ENCODE data around the gene SKIDA1.

The SKIDA1 gene

GRCh38 chr10:21495002-21495751, 30.3 kb downstream of the SKIDA1 start:
- H3K4me1 ChIP-seq (ENCODE audit: control insufficient read depth, low read depth, low read length), result peaks cover 4% of the 10 kb centered on the region
- H3K4me3 ChIP-seq (ENCODE audit: low read length), result peak overlapping the region; percentile 76
- peaks cover 3% of the 10 kb centered on the region for H3K27me3 ChIP-seq (ENCODE audit: insufficient read depth, low read length, poor library complexity)
- H3K4me2 ChIP-seq (ENCODE audit: low read length), result peak overlapping the region; percentile 77
- DNase-seq, result peak; percentile 25
- peak overlapping the region; percentile 85 for H3K4ac ChIP-seq (ENCODE audit: low read depth, low read length)
- H2BK15ac ChIP-seq (replicated peaks; ENCODE audit: low read depth), result no peak overlapping the region
- no peak overlapping the region for H2AK5ac ChIP-seq (ENCODE audit: low read length)
- H2BK5ac ChIP-seq (ENCODE audit: low read length), result peak overlapping the region; percentile 54
- peak overlapping the region; percentile 34 for H2BK120ac ChIP-seq (ENCODE audit: low read depth, low read length)
- H4K8ac ChIP-seq (ENCODE audit: low read depth, low read length), result no peak overlapping the region
- H3K18ac ChIP-seq (ENCODE audit: low read length), result peak overlapping the region; percentile 15
- no peak overlapping the region for H4K5ac ChIP-seq (ENCODE audit: low read length)
- H3K79me2 ChIP-seq (ENCODE audit: control insufficient read depth, insufficient read depth, low read length), result peaks cover 5% of the 10 kb centered on the region
- no CpG with 5 or more reads among the region's 42 CpGs for WGBS (ENCODE audit: extremely low coverage, insufficient coverage, low lambda C conversion rate)
- no peaks in the 10 kb centered on the region for H3K36me3 ChIP-seq (ENCODE audit: control insufficient read depth, insufficient read depth, low read length)
- no peaks in the 10 kb centered on the region for H3K79me1 ChIP-seq (ENCODE audit: low read length)
- H3K9ac ChIP-seq (ENCODE audit: low read length), result peak overlapping the region; percentile 92
- H3K56ac ChIP-seq (ENCODE audit: low read length), result peak overlapping the region; percentile 95
- H3K23ac ChIP-seq (ENCODE audit: low read length), result peak overlapping the region; percentile 59
- peak overlapping the region; percentile 67 for H3K27ac ChIP-seq (ENCODE audit: low read depth, low read length)

GRCh38 chr10:21494191-21495001, 31.1 kb downstream of the SKIDA1 start:
- no peaks in the 10 kb centered on the region for H3K36me3 ChIP-seq (ENCODE audit: control insufficient read depth, insufficient read depth, low read length)
- no peak overlapping the region for H2BK5ac ChIP-seq (ENCODE audit: low read length)
- H2BK15ac ChIP-seq (replicated peaks; ENCODE audit: low read depth), result no peak overlapping the region
- H3K4me2 ChIP-seq (ENCODE audit: low read length), result peak overlapping the region; percentile 77
- H3K27me3 ChIP-seq (ENCODE audit: insufficient read depth, low read length, poor library complexity), result peaks cover 3% of the 10 kb centered on the region
- peak overlapping the region; percentile 92 for H3K9ac ChIP-seq (ENCODE audit: low read length)
- peak overlapping the region; percentile 54 for H3K27ac ChIP-seq (ENCODE audit: low read depth, low read length)
- H4K5ac ChIP-seq (ENCODE audit: low read length), result no peak overlapping the region
- peaks cover 5% of the 10 kb centered on the region for H3K79me2 ChIP-seq (ENCODE audit: control insufficient read depth, insufficient read depth, low read length)
- no CpG with 5 or more reads among the region's 66 CpGs for WGBS (ENCODE audit: extremely low coverage, insufficient coverage, low lambda C conversion rate)
- peak; percentile 65 for DNase-seq
- no peaks in the 10 kb centered on the region for H3K79me1 ChIP-seq (ENCODE audit: low read length)
- H2AK5ac ChIP-seq (ENCODE audit: low read length), result no peak overlapping the region
- H3K4me3 ChIP-seq (ENCODE audit: low read length), result peak overlapping the region; percentile 76
- peaks cover under 1% of the 10 kb centered on the region for H3K4me1 ChIP-seq (ENCODE audit: control insufficient read depth, low read depth, low read length)
- peak overlapping the region; percentile 15 for H3K18ac ChIP-seq (ENCODE audit: low read length)
- no peak overlapping the region for H4K8ac ChIP-seq (ENCODE audit: low read depth, low read length)
- peak overlapping the region; percentile 77 for H3K4ac ChIP-seq (ENCODE audit: low read depth, low read length)
- H3K23ac ChIP-seq (ENCODE audit: low read length), result peak overlapping the region; percentile 1
- peak overlapping the region; percentile 95 for H3K56ac ChIP-seq (ENCODE audit: low read length)
- H2BK120ac ChIP-seq (ENCODE audit: low read depth, low read length), result peak overlapping the region; percentile 2

DNA sequence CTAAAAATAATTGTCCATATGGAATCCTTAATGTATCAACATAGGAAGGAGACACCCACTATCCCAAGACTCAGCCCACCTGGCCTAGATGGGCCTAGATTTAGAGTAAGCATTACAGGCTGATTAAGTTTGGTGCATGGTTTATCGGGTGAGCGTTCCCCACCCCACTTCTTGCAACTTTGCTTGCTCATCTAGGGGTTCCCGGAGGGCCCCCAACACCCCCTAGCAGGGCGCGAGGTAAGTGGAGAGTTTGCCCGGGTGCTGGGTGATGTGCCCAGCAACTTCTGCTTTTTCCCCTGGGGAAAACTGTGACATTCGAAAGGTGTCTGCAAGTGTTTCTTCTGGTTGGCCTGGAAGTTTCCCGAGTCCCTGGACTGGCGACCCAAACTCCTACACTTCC, 31.7 kb downstream of the SKIDA1 start:
- H2BK120ac ChIP-seq (ENCODE audit: low read depth, low read length), result peak overlapping the region; percentile 31
- peak; percentile 30 for DNase-seq
- no CpG with 5 or more reads among the region's 9 CpGs for WGBS (ENCODE audit: extremely low coverage, insufficient coverage, low lambda C conversion rate)

GRCh38 chr10:21492421-21492820, 33.1 kb downstream of the SKIDA1 start:
- no peaks in the 10 kb centered on the region for H3K79me1 ChIP-seq (ENCODE audit: low read length)
- WGBS (ENCODE audit: extremely low coverage, insufficient coverage, low lambda C conversion rate), result no CpG with 5 or more reads among the region's 3 CpGs

More for the DNA sequence above, 31.7 kb downstream of the SKIDA1 start:
- no peak overlapping the region for H4K8ac ChIP-seq (ENCODE audit: low read depth, low read length)
- no peak overlapping the region for H3K27ac ChIP-seq (ENCODE audit: low read depth, low read length)
- no peak overlapping the region for H2BK15ac ChIP-seq (replicated peaks; ENCODE audit: low read depth)
- peaks cover 5% of the 10 kb centered on the region for H3K79me2 ChIP-seq (ENCODE audit: control insufficient read depth, insufficient read depth, low read length)
- no peak overlapping the region for H3K23ac ChIP-seq (ENCODE audit: low read length)
- no peak overlapping the region for H2AK5ac ChIP-seq (ENCODE audit: low read length)
- H3K36me3 ChIP-seq (ENCODE audit: control insufficient read depth, insufficient read depth, low read length), result no peaks in the 10 kb centered on the region
- peak overlapping the region; percentile 92 for H3K9ac ChIP-seq (ENCODE audit: low read length)
- no peaks in the 10 kb centered on the region for H3K79me1 ChIP-seq (ENCODE audit: low read length)
- no peaks in the 10 kb centered on the region for H3K27me3 ChIP-seq (ENCODE audit: insufficient read depth, low read length, poor library complexity)
- peak overlapping the region; percentile 77 for H3K4me2 ChIP-seq (ENCODE audit: low read length)
- H3K18ac ChIP-seq (ENCODE audit: low read length), result peak overlapping the region; percentile 15
- H3K4ac ChIP-seq (ENCODE audit: low read depth, low read length), result peak overlapping the region; percentile 18
- no peak overlapping the region for H2BK5ac ChIP-seq (ENCODE audit: low read length)
- no peak overlapping the region for H4K5ac ChIP-seq (ENCODE audit: low read length)
- no peak overlapping the region for H3K4me3 ChIP-seq (ENCODE audit: low read length)
- peak overlapping the region; percentile 95 for H3K56ac ChIP-seq (ENCODE audit: low read length)
- no peaks in the 10 kb centered on the region for H3K4me1 ChIP-seq (ENCODE audit: control insufficient read depth, low read depth, low read length)

GRCh38 chr10:21490711-21491105, 34.8 kb downstream of the SKIDA1 start:
- Histone ChIP-seq H3K27me3 (ENCODE audit: insufficient read depth, low read length, poor library complexity) (no peaks in the 10 kb centered on the region), H2BK120ac (ENCODE audit: low read depth, low read length) (no peak overlapping the region), H4K8ac (ENCODE audit: low read depth, low read length) (no peak overlapping the region), H3K27ac (ENCODE audit: low read depth, low read length) (no peak overlapping the region), H2AK5ac (ENCODE audit: low read length) (no peak overlapping the region), H3K79me2 (ENCODE audit: control insufficient read depth, insufficient read depth, low read length) (peaks cover 3% of the 10 kb centered on the region), H3K4me3 (ENCODE audit: low read length) (no peak overlapping the region), H3K4me1 (ENCODE audit: control insufficient read depth, low read depth, low read length) (no peaks in the 10 kb centered on the region), H3K79me1 (ENCODE audit: low read length) (no peaks in the 10 kb centered on the region), H3K56ac (ENCODE audit: low read length) (no peak overlapping the region), H3K18ac (ENCODE audit: low read length) (no peak overlapping the region), H2BK15ac (replicated peaks; ENCODE audit: low read depth) (no peak overlapping the region), H4K5ac (ENCODE audit: low read length) (no peak overlapping the region), H3K9ac (ENCODE audit: low read length) (no peak overlapping the region), H3K4ac (ENCODE audit: low read depth, low read length) (no peak overlapping the region), H3K4me2 (ENCODE audit: low read length) (no peak overlapping the region), H3K36me3 (ENCODE audit: control insufficient read depth, insufficient read depth, low read length) (no peaks in the 10 kb centered on the region), H2BK5ac (ENCODE audit: low read length) (no peak overlapping the region), H3K23ac (ENCODE audit: low read length) (no peak overlapping the region)
- DNase-seq, result no peak
- WGBS (ENCODE audit: extremely low coverage, insufficient coverage, low lambda C conversion rate), result no CpG with 5 or more reads among the region's 2 CpGs

More at GRCh38 chr10:21492421-21492820, 33.1 kb downstream of the SKIDA1 start:
- H3K4ac ChIP-seq (ENCODE audit: low read depth, low read length), result no peak overlapping the region
- no peak for DNase-seq
- H2BK120ac ChIP-seq (ENCODE audit: low read depth, low read length), result no peak overlapping the region
- no peak overlapping the region for H4K5ac ChIP-seq (ENCODE audit: low read length)
- H3K18ac ChIP-seq (ENCODE audit: low read length), result no peak overlapping the region
- no peak overlapping the region for H4K8ac ChIP-seq (ENCODE audit: low read depth, low read length)
- H2AK5ac ChIP-seq (ENCODE audit: low read length), result no peak overlapping the region
- no peak overlapping the region for H3K27ac ChIP-seq (ENCODE audit: low read depth, low read length)
- H3K4me2 ChIP-seq (ENCODE audit: low read length), result no peak overlapping the region
- no peaks in the 10 kb centered on the region for H3K36me3 ChIP-seq (ENCODE audit: control insufficient read depth, insufficient read depth, low read length)
- H3K79me2 ChIP-seq (ENCODE audit: control insufficient read depth, insufficient read depth, low read length), result peaks cover 5% of the 10 kb centered on the region
- no peak overlapping the region for H2BK5ac ChIP-seq (ENCODE audit: low read length)
- no peak overlapping the region for H3K23ac ChIP-seq (ENCODE audit: low read length)
- no peak overlapping the region for H3K56ac ChIP-seq (ENCODE audit: low read length)
- no peaks in the 10 kb centered on the region for H3K27me3 ChIP-seq (ENCODE audit: insufficient read depth, low read length, poor library complexity)
- H3K9ac ChIP-seq (ENCODE audit: low read length), result no peak overlapping the region
- no peaks in the 10 kb centered on the region for H3K4me1 ChIP-seq (ENCODE audit: control insufficient read depth, low read depth, low read length)
- H2BK15ac ChIP-seq (replicated peaks; ENCODE audit: low read depth), result no peak overlapping the region
- H3K4me3 ChIP-seq (ENCODE audit: low read length), result no peak overlapping the region

Measured in mesendoderm (in vitro differentiated cells).